ENCODE measurements around the gene BACH2. TPM values are rescaled to one million over a fixed set of nuclear protein-coding genes. Genes with fewer than 3 reads are reported as not detected.

The BACH2 gene
- total RNA-seq, 1 experiment from 2014 or later = 3.3 TPM

DNA sequence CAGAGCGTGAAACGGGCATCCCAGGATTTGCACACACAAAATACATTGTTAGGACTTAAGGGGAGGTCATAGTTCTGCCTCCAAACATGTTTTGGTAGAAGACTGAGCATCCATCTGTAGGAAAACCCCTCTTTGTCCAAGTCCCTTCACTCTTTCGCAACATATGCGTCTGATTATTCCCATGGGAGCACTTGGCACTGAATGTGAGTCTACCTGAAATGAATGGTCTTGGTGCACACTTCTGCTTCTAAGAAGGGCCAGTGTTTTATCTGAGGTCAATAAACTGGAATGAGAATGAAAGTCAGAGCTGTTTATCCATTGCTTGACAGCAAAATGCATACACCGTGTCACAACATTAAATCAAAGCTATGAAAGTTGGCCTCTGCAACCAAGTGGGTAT, 369.4 kb downstream of the BACH2 start:
- DNase-seq (ENCODE audit: low read depth, low spot score) (no peak), ATAC-seq (no peak)
- CTCF ChIA-PET = no interaction called here
- H3K36me3 ChIP-seq (ENCODE audit: control insufficient read depth in 1 of 2, insufficient read depth in 2 of 2, low read length in 2 of 2) = no peaks in the 10 kb centered on the region
- H3K79me2 ChIP-seq (ENCODE audit: insufficient read depth, low read length) = no peaks in the 10 kb centered on the region
- H3K27ac ChIP-seq (ENCODE audit: low read depth, low read length) = no peak overlapping the region
- H3K4me1 ChIP-seq (ENCODE audit: control insufficient read depth in 1 of 2, insufficient read depth in 2 of 2, low read length in 2 of 2) = peaks cover 0 to under 1% of the 10 kb centered on the region in 2 experiments; a peak in 1 of 4 replicates
- RAD21 ChIA-PET (ENCODE audit: low non-redundant PET in 1 of 2, low total read pairs in 2 of 2, uncharacterized antibody in 2 of 2, unreplicated experiment in 2 of 2) = no interaction called here
- no peak overlapping the region for H3K4me2 ChIP-seq (ENCODE audit: low read length)
- no peak overlapping the region for H3K9ac ChIP-seq (ENCODE audit: low read length)
- no peaks in the 10 kb centered on the region for H3K27me3 ChIP-seq (ENCODE audit: insufficient read depth, low read length)
- intact Hi-C loops (cut with micrococcal nuclease) = no loop called here
- H3K9me2 ChIP-seq (ENCODE audit: insufficient read depth) = no peaks in the 10 kb centered on the region
- POLR2A ChIA-PET = no interaction called here
- BruUV-seq (replicated peaks) = no TSS peak
- H3K9me3 ChIP-seq (ENCODE audit: control insufficient read depth in 1 of 2, insufficient read depth in 1 of 2, low read depth in 1 of 2, low read length in 2 of 2) = no peaks in the 10 kb centered on the region
- no peak overlapping the region for H2AFZ ChIP-seq (ENCODE audit: low read depth, low read length, poor library complexity, severe bottlenecking)
- H3K4me3 ChIP-seq (replicated peaks in 1 of 2; ENCODE audit: low read depth in 1 of 2, low read length in 2 of 2) = no peak overlapping the region
- TF ChIP-seq POLR2AphosphoS5 (IDR thresholded peaks at IDR 0.05; ENCODE audit: low read depth, low read length) (no peak), SRF (IDR thresholded peaks at IDR 0.05; ENCODE audit: low read depth) (no peak), SP1 (IDR thresholded peaks at IDR 0.05; ENCODE audit: low read depth) (no peak), MAX (IDR thresholded peaks at IDR 0.05) (no peak), POLR2A (IDR thresholded peaks at IDR 0.05; ENCODE audit: borderline replicate concordance, extremely low read depth, insufficient read depth, insufficient read length) (no peak), ZBTB33 (IDR thresholded peaks at IDR 0.05; ENCODE audit: extremely low read depth, insufficient replicate concordance, low read length) (no peak), CBX3 (IDR thresholded peaks at IDR 0.05; ENCODE audit: low read depth) (no peak), EZH2phosphoT487 (IDR thresholded peaks at IDR 0.05; ENCODE audit: borderline replicate concordance) (no peak), TCF7L2 (IDR thresholded peaks at IDR 0.05; ENCODE audit: borderline replicate concordance, extremely low read depth, insufficient read depth, insufficient read length) (no peak), CEBPB (IDR thresholded peaks at IDR 0.05; ENCODE audit: low read depth) (no peak), JUND (IDR thresholded peaks at IDR 0.05) (no peak), ELF1 (IDR thresholded peaks at IDR 0.05; ENCODE audit: borderline replicate concordance, low read depth) (no peak), ZFX (IDR thresholded peaks at IDR 0.05) (no peak), EGR1 (IDR thresholded peaks at IDR 0.05; ENCODE audit: low read depth) (no peak), ZNF274 (IDR thresholded peaks at IDR 0.05; ENCODE audit: low read depth, low read length) (no peak)
- TF ChIP-seq, protein P1, sequence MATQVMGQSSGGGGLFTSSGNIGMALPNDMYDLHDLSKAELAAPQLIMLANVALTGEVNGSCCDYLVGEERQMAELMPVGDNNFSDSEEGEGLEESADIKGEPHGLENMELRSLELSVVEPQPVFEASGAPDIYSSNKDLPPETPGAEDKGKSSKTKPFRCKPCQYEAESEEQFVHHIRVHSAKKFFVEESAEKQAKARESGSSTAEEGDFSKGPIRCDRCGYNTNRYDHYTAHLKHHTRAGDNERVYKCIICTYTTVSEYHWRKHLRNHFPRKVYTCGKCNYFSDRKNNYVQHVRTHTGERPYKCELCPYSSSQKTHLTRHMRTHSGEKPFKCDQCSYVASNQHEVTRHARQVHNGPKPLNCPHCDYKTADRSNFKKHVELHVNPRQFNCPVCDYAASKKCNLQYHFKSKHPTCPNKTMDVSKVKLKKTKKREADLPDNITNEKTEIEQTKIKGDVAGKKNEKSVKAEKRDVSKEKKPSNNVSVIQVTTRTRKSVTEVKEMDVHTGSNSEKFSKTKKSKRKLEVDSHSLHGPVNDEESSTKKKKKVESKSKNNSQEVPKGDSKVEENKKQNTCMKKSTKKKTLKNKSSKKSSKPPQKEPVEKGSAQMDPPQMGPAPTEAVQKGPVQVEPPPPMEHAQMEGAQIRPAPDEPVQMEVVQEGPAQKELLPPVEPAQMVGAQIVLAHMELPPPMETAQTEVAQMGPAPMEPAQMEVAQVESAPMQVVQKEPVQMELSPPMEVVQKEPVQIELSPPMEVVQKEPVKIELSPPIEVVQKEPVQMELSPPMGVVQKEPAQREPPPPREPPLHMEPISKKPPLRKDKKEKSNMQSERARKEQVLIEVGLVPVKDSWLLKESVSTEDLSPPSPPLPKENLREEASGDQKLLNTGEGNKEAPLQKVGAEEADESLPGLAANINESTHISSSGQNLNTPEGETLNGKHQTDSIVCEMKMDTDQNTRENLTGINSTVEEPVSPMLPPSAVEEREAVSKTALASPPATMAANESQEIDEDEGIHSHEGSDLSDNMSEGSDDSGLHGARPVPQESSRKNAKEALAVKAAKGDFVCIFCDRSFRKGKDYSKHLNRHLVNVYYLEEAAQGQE (IDR thresholded peaks at IDR 0.05; ENCODE audit: low read depth) = no peak
- no peaks in the 10 kb centered on the region for H4K20me1 ChIP-seq (ENCODE audit: insufficient read depth)

Measured in HCT116 (cell line).